SK-N-SH (cell line): ENCODE data around the gene IDH3B. TPM values are rescaled to one million over a fixed set of nuclear protein-coding genes. Genes with fewer than 3 reads are reported as not detected.
A peak's percentile ranks its signal among the peaks of the same experiment; 100 is the strongest.

Experiments
- CTCF ChIA-PET: fragments of 300-600, 350-600 bp; formaldehyde crosslinking; extraction: SDS; loops from one replicate; lab custom pipeline; 2021; lab: Yijun Ruan, JAX
- POLR2A ChIA-PET: fragments of 350-600 bp; sonication (Branson Sonifier 250); formaldehyde crosslinking; extraction: SDS; loops from one replicate; lab custom pipeline; 2020; ENCODE audit warnings: antibody characterized with exemption, inconsistent platforms; lab: Yijun Ruan, JAX
- DNase-seq: peaks from one replicate; pipeline ENCODE4 v3.0.0; 2012
- H2AFZ ChIP-seq: fragments of 200-600 bp; sonication (generic); 2 replicates; pipeline ENCODE4 v1.8.1; 2016; ENCODE audit warnings: antibody characterized with exemption, mild to moderate bottlenecking, low read depth
- H3F3A ChIP-seq: fragments of 200-600 bp; sonication (generic); replicated peaks from 2 replicates; pipeline ENCODE3; 2016; ENCODE audit warnings: antibody characterized with exemption, mild to moderate bottlenecking; ENCODE audit not compliant: insufficient read depth
- H3K27ac ChIP-seq, 2 experiments: fragments of 200-500 bp in 1 of 2; fragments of 200-600 bp in 1 of 2; sonication (Bioruptor generic) in 1 of 2; sonication (generic), shearing (Covaris generic) in 1 of 2; 2 replicates each; pipeline versions ENCODE4 v1.5.1 to v1.6.1; 2014 to 2016; ENCODE audit warnings: low read depth in 2 of 2, inconsistent platforms in 1 of 2, low read length in 1 of 2, mild to moderate bottlenecking in 1 of 2, mixed read lengths in 1 of 2
- H3K27me3 ChIP-seq: fragments of 200-600 bp; sonication (generic), shearing (Covaris generic); 2 replicates; pipeline ENCODE4 v1.6.1; 2016; ENCODE audit warnings: mixed run types; ENCODE audit not compliant: insufficient read depth
- H3K36me3 ChIP-seq, 2 experiments: fragments of 200-500 bp in 1 of 2; fragments of 200-600 bp in 1 of 2; sonication (Bioruptor generic) in 1 of 2; sonication (generic) in 1 of 2; replicated peaks in 1 of 2; 2 replicates each; pipeline versions ENCODE3 to v1.5.1; 2014 to 2016; ENCODE audit warnings: low read length in 1 of 2, mild to moderate bottlenecking in 1 of 2; ENCODE audit not compliant: insufficient read depth in 2 of 2, control insufficient read depth in 1 of 2
- H3K4me1 ChIP-seq, 2 experiments: fragments of 200-500 bp in 1 of 2; fragments of 200-600 bp in 1 of 2; sonication (Bioruptor generic) in 1 of 2; sonication (generic), shearing (Covaris generic) in 1 of 2; 2 replicates each; pipeline versions ENCODE4 v1.5.1 to v1.6.1; 2014 to 2016; ENCODE audit warnings: low read depth in 1 of 2, low read length in 1 of 2, mixed run types in 1 of 2; ENCODE audit not compliant: insufficient read depth in 2 of 2, control insufficient read depth in 1 of 2
- H3K4me2 ChIP-seq: fragments of 200-600 bp; sonication (generic), shearing (Covaris generic); 2 replicates; pipeline ENCODE4 v1.6.1; 2017; ENCODE audit warnings: mixed run types
- H3K4me3 ChIP-seq, 2 experiments: fragments of 200-500 bp in 1 of 2; fragments of 200-600 bp in 1 of 2; sonication (Bioruptor generic) in 1 of 2; sonication (generic), shearing (Covaris generic) in 1 of 2; 2 replicates each; pipeline versions ENCODE4 v1.5.1 to v1.8.1; 2014 to 2016; ENCODE audit warnings: low read depth in 2 of 2, inconsistent platforms in 1 of 2, low read length in 1 of 2, mild to moderate bottlenecking in 1 of 2, mixed read lengths in 1 of 2, moderate library complexity in 1 of 2
- H3K79me2 ChIP-seq: fragments of 200-600 bp; sonication (generic); 2 replicates; pipeline ENCODE4 v1.8.1; 2017; ENCODE audit warnings: mild to moderate bottlenecking; ENCODE audit not compliant: insufficient read depth
- H3K9ac ChIP-seq: fragments of 200-600 bp; sonication (generic); 2 replicates; pipeline ENCODE4 v1.6.1; 2017; ENCODE audit warnings: mixed run types
- H3K9me2 ChIP-seq: fragments of 200-600 bp; sonication (generic); 2 replicates; pipeline ENCODE4 v1.6.1; 2017; ENCODE audit warnings: mixed run types
- H3K9me3 ChIP-seq: fragments of 200-600 bp; sonication (generic); 2 replicates; pipeline ENCODE4 v1.6.1; 2017; ENCODE audit warnings: mixed run types, mild to moderate bottlenecking, moderate library complexity
- H4K20me1 ChIP-seq: fragments of 200-600 bp; sonication (generic); 2 replicates; pipeline ENCODE4 v1.6.1; 2017; ENCODE audit warnings: mild to moderate bottlenecking, mixed run types; ENCODE audit not compliant: insufficient read depth
- CHD2 ChIP-seq: fragments of 150-350 bp; IDR thresholded peaks from 2 replicates; pipeline ENCODE4 v1.6.1; 2018; ENCODE audit warnings: low read length; ENCODE audit not compliant: partially characterized antibody
- EP300 ChIP-seq, 2 experiments: IDR thresholded peaks; 2 replicates each; pipeline versions ENCODE4 v1.4.0 to v1.6.1; 2012; ENCODE audit warnings: borderline replicate concordance in 1 of 2, low read depth in 1 of 2, low read length in 1 of 2
- FOSL2 ChIP-seq: IDR thresholded peaks from 2 replicates; pipeline ENCODE4 v1.4.0; 2012; ENCODE audit warnings: low read depth, mild to moderate bottlenecking, moderate library complexity, borderline replicate concordance
- FOXM1 ChIP-seq: IDR thresholded peaks from 2 replicates; pipeline ENCODE4 v1.4.0; 2012; ENCODE audit warnings: low read depth, mild to moderate bottlenecking
- GABPA ChIP-seq: IDR thresholded peaks from 2 replicates; pipeline ENCODE4 v1.4.0; 2012; ENCODE audit warnings: low read depth, mild to moderate bottlenecking
- IRF3 ChIP-seq: fragments of 150-350 bp; IDR thresholded peaks from 2 replicates; pipeline ENCODE4 v1.6.1; 2016; ENCODE audit warnings: mild to moderate bottlenecking, low read depth, low read length
- JUND ChIP-seq: IDR thresholded peaks from 2 replicates; pipeline ENCODE4 v1.4.0; 2012
- MEF2A ChIP-seq: IDR thresholded peaks from 2 replicates; pipeline ENCODE4 v1.4.0; 2012; ENCODE audit warnings: low read depth, borderline replicate concordance
- MXI1 ChIP-seq: IDR thresholded peaks from 2 replicates; pipeline ENCODE4 v1.6.1; 2012; ENCODE audit warnings: mild to moderate bottlenecking, low read depth, low read length, improper control_type of control experiment
- POLR2AphosphoS5 ChIP-seq: IDR thresholded peaks from 2 replicates; pipeline ENCODE4 v1.6.1; 2012; ENCODE audit warnings: low read depth, low read length
- RAD21 ChIP-seq: IDR thresholded peaks from 2 replicates; pipeline ENCODE4 v1.6.1; 2012; ENCODE audit warnings: mild to moderate bottlenecking, low read length
- REST ChIP-seq: IDR thresholded peaks from 2 replicates; pipeline ENCODE4 v1.6.1; 2012; ENCODE audit warnings: mild to moderate bottlenecking, low read depth, low read length, moderate library complexity
- SIN3A ChIP-seq: IDR thresholded peaks from 2 replicates; pipeline ENCODE4 v1.6.1; 2012; ENCODE audit warnings: low read depth, mild to moderate bottlenecking, low read length, moderate library complexity, borderline replicate concordance
- SMC3 ChIP-seq: IDR thresholded peaks from 2 replicates; pipeline ENCODE4 v1.6.1; 2012; ENCODE audit warnings: low read depth, low read length, improper control_type of control experiment
- TAF1 ChIP-seq: IDR thresholded peaks from 2 replicates; pipeline ENCODE4 v1.6.1; 2012; ENCODE audit warnings: low read depth, mild to moderate bottlenecking, low read length, moderate library complexity, borderline replicate concordance
- TCF12 ChIP-seq: IDR thresholded peaks from 2 replicates; pipeline ENCODE4 v1.4.0; 2012
- TEAD4 ChIP-seq: IDR thresholded peaks from 2 replicates; pipeline ENCODE4 v1.4.0; 2012; ENCODE audit warnings: mild to moderate bottlenecking, borderline replicate concordance; ENCODE audit not compliant: insufficient read depth
- YY1 ChIP-seq: IDR thresholded peaks from 2 replicates; pipeline ENCODE4 v1.4.0; 2012; ENCODE audit warnings: low read depth, mild to moderate bottlenecking
- WGBS: methylation state at CpG from one replicate; pipeline ENCODE4 v1.1.6; 2017; ENCODE audit warnings: low lambda C conversion rate; 5-methylcytosine and 5-hydroxymethylcytosine counted together
- polyA plus RNA-seq, 3 experiments: library from polyadenylated mRNA; depleted of rRNA; stranded (reverse); fragments of >200 nt; gene quantifications; 2 replicates each; pipeline ENCODE4 v1.2.3, GENCODE V29; 2012
- TF ChIP-seq, protein P1 (sequence below): fragments of 150-350 bp; IDR thresholded peaks from 2 replicates; pipeline ENCODE4 v1.6.1; 2017; ENCODE audit warnings: antibody characterized with exemption, low read length, low read depth, borderline replicate concordance
- TF ChIP-seq, protein P2 (sequence below): IDR thresholded peaks from 2 replicates; pipeline ENCODE4; 2012
- TF ChIP-seq, protein P3 (sequence below): IDR thresholded peaks from 2 replicates; pipeline ENCODE4 v1.4.0; 2012; ENCODE audit warnings: low read depth
- TF ChIP-seq, protein P4 (sequence below): IDR thresholded peaks from 2 replicates; pipeline ENCODE4 v1.4.0; 2012; ENCODE audit warnings: low read depth, borderline replicate concordance

Gene IDH3B
- polyA plus RNA-seq (2012; rRNA removed): 233 and 268 TPM in 2 replicates
- 158 and 196 TPM in 2 replicates for polyA plus RNA-seq (2012; cell fraction: cytosol; rRNA removed)
- 526 and 663 TPM in 2 replicates for polyA plus RNA-seq (2012; cell fraction: nucleus; rRNA removed)

GRCh38 chr20:2663887-2664719 is at the start of gene IDH3B:
Gene IDH3B, minus strand, starts transcription at chr20:2664216. Its CDS starts 28 bp downstream, at chr20:2664188.
- H4K20me1 ChIP-seq: no peaks in the 10 kb centered on the region
- peaks cover 0 to 11% of the 10 kb centered on the region in 2 experiments; a peak in 2 of 4 replicates for H3K4me1 ChIP-seq
- H3K27ac ChIP-seq: peak within 1 kb of the TSS; percentile 93 to 96
- H2AFZ ChIP-seq: peak within 1 kb of the TSS; percentile 66
- peak; percentile 90 for DNase-seq
- H3K9me3 ChIP-seq: no peaks in the 10 kb centered on the region
- peaks cover 15 to 26% of the 10 kb centered on the region in 2 experiments for H3K36me3 ChIP-seq
- peak within 1 kb of the TSS; percentile 83 for H3K9ac ChIP-seq
- H3K27me3 ChIP-seq: no peaks in the 10 kb centered on the region
- peaks cover 17% of the 10 kb centered on the region; the same call in 1 of the 2 replicates for H3K79me2 ChIP-seq
- ChIA-PET CTCF (interaction anchor here (1.1 to 2.1 kb wide), 4 partner anchors 15 to 142 kb away, joined by 3 to 8 read pairs (median 5); no protein-coding TSS in a partner anchor), POLR2A (interaction anchor here (0.7 to 2.1 kb wide), 7 partner anchors 9 to 457 kb away, joined by 3 to 26 read pairs (median 3); partner anchors contain the start of genes NOP56 and SNRPB)
- no peaks in the 10 kb centered on the region for H3K9me2 ChIP-seq
- 11% methylated on average over 30 of the region's 49 CpGs for WGBS
- H3F3A ChIP-seq: peaks cover 9% of the 10 kb centered on the region
- H3K4me3 ChIP-seq: peak within 1 kb of the TSS; percentile 76 to 97
- H3K4me2 ChIP-seq: peak within 1 kb of the TSS; percentile 89
- TF ChIP-seq GABPA (peak; percentile 99), FOXM1 (no peak), TAF1 (peak; percentile 94), YY1 (peak; percentile 98), SMC3 (no peak; the same call in 1 of the 2 replicates), POLR2AphosphoS5 (peak; percentile 98), SIN3A (peak; percentile 81; the same call in 1 of the 2 replicates), TEAD4 (no peak), IRF3 (no peak), EP300 (IDR thresholded peaks at IDR 0.05; ENCODE audit: borderline replicate concordance in 1 of 2, low read depth in 1 of 2, low read length in 1 of 2) (no peak; a peak in 1 of 4 replicates), FOSL2 (no peak), JUND (no peak), TCF12 (peak; percentile 48; the same call in 1 of the 2 replicates), CHD2 (peak; percentile 76), REST (peak; percentile 59), MEF2A (no peak), MXI1 (peak; percentile 94), RAD21 (no peak)
- TF ChIP-seq, protein P1, sequence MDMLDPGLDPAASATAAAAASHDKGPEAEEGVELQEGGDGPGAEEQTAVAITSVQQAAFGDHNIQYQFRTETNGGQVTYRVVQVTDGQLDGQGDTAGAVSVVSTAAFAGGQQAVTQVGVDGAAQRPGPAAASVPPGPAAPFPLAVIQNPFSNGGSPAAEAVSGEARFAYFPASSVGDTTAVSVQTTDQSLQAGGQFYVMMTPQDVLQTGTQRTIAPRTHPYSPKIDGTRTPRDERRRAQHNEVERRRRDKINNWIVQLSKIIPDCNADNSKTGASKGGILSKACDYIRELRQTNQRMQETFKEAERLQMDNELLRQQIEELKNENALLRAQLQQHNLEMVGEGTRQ: no peak
- TF ChIP-seq, protein P2, sequence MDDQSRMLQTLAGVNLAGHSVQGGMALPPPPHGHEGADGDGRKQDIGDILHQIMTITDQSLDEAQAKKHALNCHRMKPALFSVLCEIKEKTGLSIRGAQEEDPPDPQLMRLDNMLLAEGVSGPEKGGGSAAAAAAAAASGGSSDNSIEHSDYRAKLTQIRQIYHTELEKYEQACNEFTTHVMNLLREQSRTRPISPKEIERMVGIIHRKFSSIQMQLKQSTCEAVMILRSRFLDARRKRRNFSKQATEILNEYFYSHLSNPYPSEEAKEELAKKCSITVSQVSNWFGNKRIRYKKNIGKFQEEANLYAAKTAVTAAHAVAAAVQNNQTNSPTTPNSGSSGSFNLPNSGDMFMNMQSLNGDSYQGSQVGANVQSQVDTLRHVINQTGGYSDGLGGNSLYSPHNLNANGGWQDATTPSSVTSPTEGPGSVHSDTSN: no peak
- TF ChIP-seq, protein P3, sequence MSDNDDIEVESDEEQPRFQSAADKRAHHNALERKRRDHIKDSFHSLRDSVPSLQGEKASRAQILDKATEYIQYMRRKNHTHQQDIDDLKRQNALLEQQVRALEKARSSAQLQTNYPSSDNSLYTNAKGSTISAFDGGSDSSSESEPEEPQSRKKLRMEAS: peak; percentile 88
- TF ChIP-seq, protein P4, sequence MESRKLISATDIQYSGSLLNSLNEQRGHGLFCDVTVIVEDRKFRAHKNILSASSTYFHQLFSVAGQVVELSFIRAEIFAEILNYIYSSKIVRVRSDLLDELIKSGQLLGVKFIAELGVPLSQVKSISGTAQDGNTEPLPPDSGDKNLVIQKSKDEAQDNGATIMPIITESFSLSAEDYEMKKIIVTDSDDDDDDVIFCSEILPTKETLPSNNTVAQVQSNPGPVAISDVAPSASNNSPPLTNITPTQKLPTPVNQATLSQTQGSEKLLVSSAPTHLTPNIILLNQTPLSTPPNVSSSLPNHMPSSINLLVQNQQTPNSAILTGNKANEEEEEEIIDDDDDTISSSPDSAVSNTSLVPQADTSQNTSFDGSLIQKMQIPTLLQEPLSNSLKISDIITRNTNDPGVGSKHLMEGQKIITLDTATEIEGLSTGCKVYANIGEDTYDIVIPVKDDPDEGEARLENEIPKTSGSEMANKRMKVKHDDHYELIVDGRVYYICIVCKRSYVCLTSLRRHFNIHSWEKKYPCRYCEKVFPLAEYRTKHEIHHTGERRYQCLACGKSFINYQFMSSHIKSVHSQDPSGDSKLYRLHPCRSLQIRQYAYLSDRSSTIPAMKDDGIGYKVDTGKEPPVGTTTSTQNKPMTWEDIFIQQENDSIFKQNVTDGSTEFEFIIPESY: peak; percentile 42; the same call in 1 of the 2 replicates
